ENCODE data around the gene MED14.

GRCh38 chrX:40734971-40735324 is 394 bp downstream of the MED14 start:
- no peak for TF ChIP-seq EZH2phosphoT487 (IDR thresholded peaks at IDR 0.05; ENCODE audit: insufficient read depth, low read depth)
- TF ChIP-seq EZH2 (IDR thresholded peaks at IDR 0.05; ENCODE audit: insufficient read depth, poor library complexity, severe bottlenecking) = no peak
